H9 (cell line): Measurements from ENCODE around the gene H2AZ2. TPM values are rescaled to one million over a fixed set of nuclear protein-coding genes. Genes with fewer than 3 reads are reported as not detected.

Experiments
- DNase-seq: peaks from one replicate; pipeline ENCODE4 v3.0.0-alpha.2; 2017
- H2AFZ ChIP-seq: one replicate; pipeline ENCODE4 v1.6.1; 2013; ENCODE audit warnings: mild to moderate bottlenecking, low read length, control low read depth, moderate library complexity
- H2AK5ac ChIP-seq: 2 replicates; pipeline ENCODE4 v1.6.1; 2013; ENCODE audit warnings: low read length, control low read depth, mixed read lengths; ENCODE audit not compliant: insufficient read length
- H2BK120ac ChIP-seq: one replicate; pipeline ENCODE4 v1.6.1; 2013; ENCODE audit warnings: low read depth, mild to moderate bottlenecking, low read length, control low read depth, inconsistent platforms; ENCODE audit not compliant: poor library complexity, severe bottlenecking
- H2BK12ac ChIP-seq: 2 replicates; pipeline ENCODE4 v1.6.1; 2013; ENCODE audit warnings: low read length, control low read depth, mixed read lengths, low read depth; ENCODE audit not compliant: insufficient read length
- H2BK15ac ChIP-seq: 2 replicates; pipeline ENCODE4 v1.6.1; 2013; ENCODE audit warnings: low read depth, low read length, control low read depth
- H2BK20ac ChIP-seq: one replicate; pipeline ENCODE4 v1.6.1; 2013; ENCODE audit warnings: low read depth, mild to moderate bottlenecking, low read length, control low read depth, inconsistent platforms; ENCODE audit not compliant: poor library complexity, severe bottlenecking
- H2BK5ac ChIP-seq: 2 replicates; pipeline ENCODE4 v1.6.1; 2013; ENCODE audit warnings: low read length, control low read depth, mixed read lengths; ENCODE audit not compliant: insufficient read length
- H3K14ac ChIP-seq: 2 replicates; pipeline ENCODE4 v1.6.1; 2013; ENCODE audit warnings: low read length, control low read depth; ENCODE audit not compliant: insufficient read depth
- H3K18ac ChIP-seq: 2 replicates; pipeline ENCODE4 v1.6.1; 2013; ENCODE audit warnings: low read depth, mild to moderate bottlenecking, mixed read lengths, low read length, control low read depth; ENCODE audit not compliant: insufficient read length
- H3K23ac ChIP-seq: 2 replicates; pipeline ENCODE4 v1.6.1; 2013; ENCODE audit warnings: low read length, control low read depth, mixed read lengths, low read depth; ENCODE audit not compliant: insufficient read length
- H3K23me2 ChIP-seq: 2 replicates; pipeline ENCODE4 v1.6.1; 2013; ENCODE audit warnings: low read depth, mild to moderate bottlenecking, mixed read lengths, low read length, control low read depth; ENCODE audit not compliant: insufficient read length, poor library complexity, severe bottlenecking
- H3K27ac ChIP-seq: 2 replicates; pipeline ENCODE4 v1.5.1; 2013; ENCODE audit warnings: low read length, control low read depth, mixed read lengths, low read depth; ENCODE audit not compliant: insufficient read length
- H3K27me3 ChIP-seq: 2 replicates; pipeline ENCODE4 v1.6.1; 2013; ENCODE audit warnings: low read length, control low read depth, inconsistent platforms; ENCODE audit not compliant: insufficient read depth
- H3K4ac ChIP-seq: 2 replicates; pipeline ENCODE4 v1.6.1; 2013; ENCODE audit warnings: low read depth, mild to moderate bottlenecking, control low read depth, inconsistent platforms, low read length, moderate library complexity
- H3K4me1 ChIP-seq: 2 replicates; pipeline ENCODE4 v1.6.1; 2013; ENCODE audit warnings: low read length, control low read depth, inconsistent platforms; ENCODE audit not compliant: insufficient read depth
- H3K4me2 ChIP-seq: 2 replicates; pipeline ENCODE4 v1.6.1; 2013; ENCODE audit warnings: low read length, control low read depth, mixed read lengths; ENCODE audit not compliant: insufficient read length, insufficient read depth
- H3K56ac ChIP-seq: 2 replicates; pipeline ENCODE4 v1.6.1; 2013; ENCODE audit warnings: low read depth, mild to moderate bottlenecking, mixed read lengths, low read length, control low read depth; ENCODE audit not compliant: insufficient read length
- H3K79me1 ChIP-seq: 2 replicates; pipeline ENCODE4 v1.6.1; 2013; ENCODE audit warnings: low read depth, mild to moderate bottlenecking, moderate library complexity, low read length, control low read depth, inconsistent platforms; ENCODE audit not compliant: insufficient read depth, poor library complexity, severe bottlenecking
- H3K79me2 ChIP-seq: 2 replicates; pipeline ENCODE4 v1.6.1; 2013; ENCODE audit warnings: low read length, control low read depth, inconsistent platforms; ENCODE audit not compliant: insufficient read depth
- H3K9ac ChIP-seq: 2 replicates; pipeline ENCODE4 v1.6.1; 2013; ENCODE audit warnings: low read length, control low read depth, mixed read lengths; ENCODE audit not compliant: insufficient read length; ENCODE audit errors: extremely low read depth
- H3K9me3 ChIP-seq: one replicate; pipeline ENCODE4 v1.6.1; 2013; ENCODE audit warnings: low read depth, low read length, inconsistent platforms; ENCODE audit not compliant: control insufficient read depth
- H3T11ph ChIP-seq: one replicate; pipeline ENCODE4 v1.6.1; 2013; ENCODE audit warnings: mild to moderate bottlenecking, low read length, control low read depth, inconsistent platforms
- H4K20me1 ChIP-seq: one replicate; pipeline ENCODE4 v1.6.1; 2013; ENCODE audit not compliant: control insufficient read depth, insufficient read length, insufficient read depth
- H4K5ac ChIP-seq: 2 replicates; pipeline ENCODE4 v1.6.1; 2013; ENCODE audit warnings: low read depth, mild to moderate bottlenecking, mixed read lengths, low read length, control low read depth; ENCODE audit not compliant: insufficient read length
- H4K8ac ChIP-seq: replicated peaks from 2 replicates; pipeline ENCODE4 v1.6.1; 2013; ENCODE audit warnings: low read length, control low read depth, mixed read lengths, low read depth; ENCODE audit not compliant: insufficient read length
- H4K91ac ChIP-seq: 2 replicates; pipeline ENCODE4 v1.6.1; 2013; ENCODE audit warnings: low read depth, mild to moderate bottlenecking, moderate library complexity, mixed read lengths, low read length, control low read depth; ENCODE audit not compliant: insufficient read length
- H3K27ac Mint-ChIP-seq, 3 experiments: 2 replicates in 2 of 3; 3 replicates in 1 of 3; pipeline ENCODE4 v1.8.0; 2020 to 2021; ENCODE audit warnings: mixed read lengths in 3 of 3, mild to moderate bottlenecking in 1 of 3, moderate library complexity in 1 of 3
- H3K27me3 Mint-ChIP-seq: 2 replicates; pipeline ENCODE4 v1.8.0; 2021; ENCODE audit warnings: low read depth, mild to moderate bottlenecking, moderate library complexity, mixed read lengths
- H3K36me3 Mint-ChIP-seq, 3 experiments: 2 replicates in 2 of 3; 3 replicates in 1 of 3; pipeline ENCODE4 v1.8.0; 2020 to 2021; ENCODE audit warnings: low read depth in 3 of 3, mixed read lengths in 3 of 3; ENCODE audit not compliant: insufficient read depth in 1 of 3
- H3K4me1 Mint-ChIP-seq, 2 experiments: 2 replicates each; pipeline ENCODE4 v1.8.0; 2020; ENCODE audit warnings: mixed read lengths in 2 of 2
- H3K4me3 Mint-ChIP-seq, 2 experiments: 2 replicates in 1 of 2; 3 replicates in 1 of 2; pipeline ENCODE4 v1.8.0; 2020 to 2021; ENCODE audit warnings: mild to moderate bottlenecking in 2 of 2, mixed read lengths in 2 of 2, moderate library complexity in 1 of 2
- H3K9me3 Mint-ChIP-seq, 2 experiments: 2 replicates in 1 of 2; 3 replicates in 1 of 2; pipeline ENCODE4 v1.8.0; 2020; ENCODE audit warnings: mild to moderate bottlenecking in 2 of 2, mixed read lengths in 2 of 2, moderate library complexity in 1 of 2
- CTCF ChIP-seq: fragments of 200-600 bp; sonication (generic); conservative IDR thresholded peaks from 3 replicates; pipeline ENCODE4 v1.8.0; 2021; ENCODE audit warnings: antibody characterized with exemption, mild to moderate bottlenecking
- WGBS: extraction: QIAGEN DNeasy Blood & Tissue Kit; methylation state at CpG from one replicate; pipeline ENCODE4 v1.1.7; 2013; ENCODE audit warnings: missing lambda C conversion rate, low lambda C conversion rate, mixed read lengths; ENCODE audit not compliant: insufficient read length; ENCODE audit errors: extremely low coverage; 5-methylcytosine and 5-hydroxymethylcytosine counted together
- total RNA-seq: library from RNA; stranded (reverse); gene quantifications from 2 replicates; pipeline ENCODE4 v1.2.1, GENCODE V29; 2021

The H2AZ2 gene
- total RNA-seq, 1 experiment from 2014 or later: 208 TPM

- Histone ChIP-seq H4K8ac (no peak overlapping the region), H3K4me1 (peaks cover 6% of the 10 kb centered on the region; the same call in 1 of the 2 replicates), H3K79me1 (peaks cover 5% of the 10 kb centered on the region), H3K79me2 (peaks cover 11% of the 10 kb centered on the region; the same call in 1 of the 2 replicates), H3K9me3 (no peaks in the 10 kb centered on the region), H4K5ac (no peak overlapping the region), H3K4ac (no peak overlapping the region), H3K14ac (peak overlapping the region; percentile 90), H2AK5ac (no peak overlapping the region), H2BK12ac (no peak overlapping the region), H3K27ac (no peak overlapping the region), H4K20me1 (no peaks in the 10 kb centered on the region), H2BK120ac (no peak overlapping the region), H3K56ac (no peak overlapping the region), H3K18ac (peak overlapping the region; percentile 79), H2BK15ac (no peak overlapping the region), H2AFZ (no peak overlapping the region), H3K4me2 (peak overlapping the region; percentile 72), H3K9ac (peak overlapping the region; percentile 81), H4K91ac (peak overlapping the region; percentile 65), H3K23me2 (peaks cover 12% of the 10 kb centered on the region), H2BK20ac (no peak overlapping the region), H3K27me3 (no peaks in the 10 kb centered on the region), H3K23ac (no peak overlapping the region), H2BK5ac (no peak overlapping the region), H3T11ph (no peak overlapping the region)
- peak overlapping the region; percentile 71 to 94 (median 91); a peak in 5 of 7 replicates for H3K27ac Mint-ChIP-seq
- DNase-seq: peak; percentile 45
- no peaks in the 10 kb centered on the region; a peak in 2 of 5 replicates for H3K9me3 Mint-ChIP-seq
- no peak for TF ChIP-seq CTCF
- peaks cover 4% of the 10 kb centered on the region; the same call in 1 of the 2 replicates for H3K27me3 Mint-ChIP-seq
- H3K4me3 Mint-ChIP-seq: peak overlapping the region; percentile 91
- H3K36me3 Mint-ChIP-seq: peaks cover 13 to 34% (median 30%) of the 10 kb centered on the region in 3 experiments
- WGBS: no CpG with 5 or more reads among the region's 107 CpGs
- peaks cover 41 to 44% of the 10 kb centered on the region in 2 experiments for H3K4me1 Mint-ChIP-seq
These were observed 36.9 kb upstream of the H2AZ2 start for GRCh38 chr7:44884621-44885393.
